OCI-LY7 (cell line): ENCODE measurements around the gene ITGA8. TPM values are rescaled to one million over a fixed set of nuclear protein-coding genes. Genes with fewer than 3 reads are reported as not detected.

Experiments
- Bru-seq: library from RNA; stranded (reverse); fragments of 400-500 nt; gene quantifications from one replicate; lab custom pipeline; 2021; lab: Mats Ljungman, UMichigan
- BruChase-seq, 2 experiments: library from RNA; stranded (reverse); fragments of 400-500 nt; gene quantifications; one replicate each; lab custom pipeline; 2021; lab: Mats Ljungman, UMichigan
- BruUV-seq: library from RNA; stranded (reverse); fragments of 400-500 nt; replicated peaks from 2 replicates; lab custom pipeline; 2021; lab: Mats Ljungman, UMichigan
- CTCF ChIA-PET: fragments of 300-600 bp; sonication (Branson Sonifier 250); formaldehyde crosslinking; loops from one replicate; lab custom pipeline; 2022; ENCODE audit warnings: antibody characterized with exemption; ENCODE audit not compliant: unreplicated experiment; lab: Charles Lee
- POLR2A ChIA-PET: fragments of 300-600 bp; sonication (Branson Sonifier 250); formaldehyde crosslinking; loops from one replicate; lab custom pipeline; 2022; ENCODE audit warnings: antibody characterized with exemption; lab: Charles Lee
- DNase-seq: peaks from one replicate; pipeline ENCODE4 v3.0.0-alpha.2; 2015; ENCODE audit warnings: low spot score
- H2AFZ ChIP-seq: fragments of 200-600 bp; sonication (generic), shearing (Covaris generic); 2 replicates; pipeline ENCODE4 v1.6.1; 2014; ENCODE audit warnings: mild to moderate bottlenecking, antibody characterized with exemption, low read length, moderate library complexity
- H3K27ac ChIP-seq: fragments of 200-600 bp; sonication (generic); 2 replicates; pipeline ENCODE4 v1.5.1; 2014; ENCODE audit warnings: mixed run types, low read depth, mild to moderate bottlenecking, moderate library complexity, low read length, inconsistent platforms; ENCODE audit not compliant: poor library complexity, severe bottlenecking
- H3K36me3 ChIP-seq: fragments of 200-600 bp; sonication (generic); 2 replicates; pipeline ENCODE4 v1.6.1; 2014; ENCODE audit warnings: mild to moderate bottlenecking, antibody characterized with exemption, low read length, moderate library complexity, mixed read lengths; ENCODE audit not compliant: insufficient read depth
- H3K4me1 ChIP-seq: fragments of 200-600 bp; sonication (generic); 2 replicates; pipeline ENCODE4 v1.5.1; 2014; ENCODE audit warnings: mild to moderate bottlenecking, low read length; ENCODE audit not compliant: insufficient read depth, poor library complexity, severe bottlenecking
- H3K4me2 ChIP-seq: fragments of 200-600 bp; sonication (generic); 2 replicates; pipeline ENCODE4 v1.6.1; 2014; ENCODE audit warnings: mild to moderate bottlenecking, low read length
- H3K4me3 ChIP-seq: fragments of 200-600 bp; sonication (generic); 2 replicates; pipeline ENCODE4 v1.5.1; 2014; ENCODE audit warnings: mild to moderate bottlenecking, low read depth, low read length; ENCODE audit not compliant: poor library complexity, severe bottlenecking
- H3K79me2 ChIP-seq: fragments of 200-600 bp; sonication (generic); 2 replicates; pipeline ENCODE4 v1.6.1; 2016; ENCODE audit warnings: low read depth, mild to moderate bottlenecking, low read length, moderate library complexity, mixed read lengths; ENCODE audit not compliant: insufficient read depth
- H3K9me2 ChIP-seq: fragments of 200-600 bp; sonication (generic); 2 replicates; pipeline ENCODE4 v1.6.1; 2016; ENCODE audit warnings: mild to moderate bottlenecking, low read length, mixed read lengths; ENCODE audit not compliant: insufficient read depth
- H3K9me3 ChIP-seq: fragments of 200-600 bp; sonication (generic); 2 replicates; pipeline ENCODE4 v1.6.1; 2014; ENCODE audit warnings: mild to moderate bottlenecking, mixed run types, low read length, mixed read lengths
- H4K20me1 ChIP-seq: fragments of 200-600 bp; sonication (generic); 2 replicates; pipeline ENCODE4 v1.6.1; 2014; ENCODE audit warnings: mild to moderate bottlenecking, antibody characterized with exemption, low read length, moderate library complexity, mixed read lengths; ENCODE audit not compliant: insufficient read depth
- EZH2phosphoT487 ChIP-seq: fragments of 200-600 bp; sonication (generic); IDR thresholded peaks from 2 replicates; pipeline ENCODE4 v1.6.1; 2018; ENCODE audit warnings: low read depth, borderline replicate concordance, mild to moderate bottlenecking, mixed run types, antibody characterized with exemption, low read length, moderate library complexity, mixed read lengths
- intact Hi-C: fragments of 100-400 bp; cut with micrococcal nuclease; formaldehyde crosslinking; loops from one replicate; pipeline ENCODE4 v1.10.0; 2022; ENCODE audit not compliant: unreplicated experiment
- long read RNA-seq: library from polyadenylated mRNA; stranded (forward); transcript quantifications from one replicate; pipeline ENCODE4 v2.0.0, GENCODE V29; 2022
- total RNA-seq, 2 experiments: library from RNA; depleted of rRNA in 1 of 2; stranded (reverse); fragments of >200 nt in 1 of 2; shearing (Covaris generic) in 1 of 2; gene quantifications; 2 replicates each; pipeline ENCODE4 v1.2.3, GENCODE V29; 2014 to 2022
- TF ChIP-seq, protein P1 (sequence below): fragments of 200-600 bp; sonication (generic); conservative IDR thresholded peaks from 2 replicates; pipeline ENCODE4 v1.5.1; 2014; ENCODE audit warnings: mild to moderate bottlenecking, antibody characterized with exemption, low read length, moderate library complexity, mixed read lengths

The ITGA8 gene
- total RNA-seq (2014; rRNA removed; shearing (Covaris generic)), result not detected in 2 replicates
- not detected in 2 replicates for total RNA-seq (2022)
- percentile 1 among the genes with signal in this experiment for Bru-seq, nascent RNA
- BruChase-seq, experiment 1, labeled RNA remaining after a 6-hour chase, result percentile 0 among the genes with signal in this experiment
- not detected for BruChase-seq, experiment 2, labeled RNA remaining after a 2-hour chase
- long read RNA-seq, result 0 reads

DNA sequence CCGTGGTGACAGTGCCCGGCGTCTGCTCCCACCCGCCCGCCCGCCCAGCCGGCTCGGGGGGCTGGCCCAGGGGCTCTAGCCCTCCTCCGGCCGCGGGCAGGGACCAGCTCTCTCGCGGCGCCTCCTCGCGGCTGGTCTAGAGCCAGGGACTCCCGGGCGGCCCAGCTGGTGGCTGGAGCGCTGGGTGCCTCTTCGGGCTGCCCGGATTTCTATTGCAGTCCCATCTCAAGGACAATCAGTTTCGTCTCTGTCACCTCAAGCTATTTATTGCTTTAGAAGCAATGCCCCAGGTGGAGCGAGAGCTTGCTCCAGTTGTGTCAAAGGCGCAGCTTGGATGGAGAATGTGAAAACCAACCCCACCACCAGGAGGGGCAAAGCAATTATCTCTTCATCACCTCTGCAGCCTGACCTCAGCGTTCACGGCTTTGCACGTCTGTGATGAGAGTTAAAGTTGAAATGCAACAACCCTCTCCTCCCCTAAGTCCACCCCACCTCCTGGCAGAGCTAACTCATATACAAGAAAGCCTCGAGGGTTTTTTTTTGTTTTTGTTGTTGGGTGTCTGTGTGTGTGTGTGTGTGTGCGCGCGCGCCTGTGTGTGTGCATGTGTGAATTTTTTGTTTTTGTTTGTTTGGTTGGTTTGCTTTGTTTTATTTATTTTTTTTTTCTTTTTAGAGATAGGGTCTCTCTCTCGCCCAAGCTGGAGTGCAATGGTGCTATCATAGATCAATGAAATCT, at the start of gene ITGA8:
Gene ITGA8, minus strand, starts transcription at position 24 of the 736 bp plus-strand sequence. CDS start 151 bp downstream, outside the sequence.
- Histone ChIP-seq H3K4me3 (no peak within 1 kb of the TSS), H3K36me3 (no peaks in the 10 kb centered on the region), H3K9me2 (no peaks in the 10 kb centered on the region), H3K4me1 (no peaks in the 10 kb centered on the region), H2AFZ (no peak within 1 kb of the TSS), H4K20me1 (no peaks in the 10 kb centered on the region), H3K79me2 (no peaks in the 10 kb centered on the region), H3K4me2 (no peak within 1 kb of the TSS), H3K27ac (no peak within 1 kb of the TSS), H3K9me3 (no peaks in the 10 kb centered on the region)
- no TSS peak for BruUV-seq
- intact Hi-C loops, result loop anchor here (10.0 kb wide), 1 partner anchor 285 kb away; no protein-coding TSS in a partner anchor
- DNase-seq, result no peak
- ChIA-PET CTCF (no interaction called here), POLR2A (interaction anchor here (0.7 kb wide), 1 partner anchor 889 kb away, joined by 3 read pairs; no protein-coding TSS in a partner anchor)
- TF ChIP-seq, protein P1, sequence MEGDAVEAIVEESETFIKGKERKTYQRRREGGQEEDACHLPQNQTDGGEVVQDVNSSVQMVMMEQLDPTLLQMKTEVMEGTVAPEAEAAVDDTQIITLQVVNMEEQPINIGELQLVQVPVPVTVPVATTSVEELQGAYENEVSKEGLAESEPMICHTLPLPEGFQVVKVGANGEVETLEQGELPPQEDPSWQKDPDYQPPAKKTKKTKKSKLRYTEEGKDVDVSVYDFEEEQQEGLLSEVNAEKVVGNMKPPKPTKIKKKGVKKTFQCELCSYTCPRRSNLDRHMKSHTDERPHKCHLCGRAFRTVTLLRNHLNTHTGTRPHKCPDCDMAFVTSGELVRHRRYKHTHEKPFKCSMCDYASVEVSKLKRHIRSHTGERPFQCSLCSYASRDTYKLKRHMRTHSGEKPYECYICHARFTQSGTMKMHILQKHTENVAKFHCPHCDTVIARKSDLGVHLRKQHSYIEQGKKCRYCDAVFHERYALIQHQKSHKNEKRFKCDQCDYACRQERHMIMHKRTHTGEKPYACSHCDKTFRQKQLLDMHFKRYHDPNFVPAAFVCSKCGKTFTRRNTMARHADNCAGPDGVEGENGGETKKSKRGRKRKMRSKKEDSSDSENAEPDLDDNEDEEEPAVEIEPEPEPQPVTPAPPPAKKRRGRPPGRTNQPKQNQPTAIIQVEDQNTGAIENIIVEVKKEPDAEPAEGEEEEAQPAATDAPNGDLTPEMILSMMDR, result no peak
- TF ChIP-seq EZH2phosphoT487, result no peak

DNA sequence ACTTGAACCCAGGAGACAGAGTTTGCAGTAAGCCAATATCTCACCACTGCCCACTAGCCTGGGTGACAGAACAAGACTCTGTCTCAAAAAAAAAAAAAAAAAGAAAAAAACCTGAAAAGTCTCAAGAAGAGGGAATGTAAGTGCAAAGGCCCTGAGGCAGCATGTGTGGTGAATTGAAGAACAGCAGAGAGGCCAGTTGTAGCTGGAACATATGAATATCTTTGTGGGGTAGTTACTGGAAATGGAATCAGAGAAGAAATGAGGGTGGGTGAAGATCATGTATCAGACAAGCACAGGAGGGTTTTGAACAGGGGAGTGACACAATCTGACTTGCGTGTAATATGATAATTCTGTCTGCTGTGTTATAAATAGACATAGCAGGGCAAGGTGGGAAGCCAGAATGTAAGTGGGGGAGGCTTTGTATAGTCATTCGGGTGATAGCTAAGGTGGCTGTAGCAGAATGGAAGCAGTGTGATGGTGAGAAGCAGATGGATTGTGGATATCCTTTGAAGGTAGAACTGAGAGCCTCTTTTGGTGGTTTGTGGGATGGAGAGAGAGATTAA, 45.3 kb upstream of the ITGA8 start:
- Histone ChIP-seq H3K27ac (no peak overlapping the region), H3K4me3 (no peak overlapping the region), H3K9me2 (no peaks in the 10 kb centered on the region), H3K36me3 (no peaks in the 10 kb centered on the region), H2AFZ (no peak overlapping the region), H3K9me3 (no peaks in the 10 kb centered on the region), H4K20me1 (no peaks in the 10 kb centered on the region), H3K79me2 (no peaks in the 10 kb centered on the region), H3K4me2 (no peak overlapping the region), H3K4me1 (no peaks in the 10 kb centered on the region)
- ChIA-PET POLR2A (interaction anchor here (0.6 to 0.7 kb wide), 2 partner anchors 75 to 146 kb away, joined by 3 to 4 read pairs; no protein-coding TSS in a partner anchor), CTCF (no interaction called here)
- TF ChIP-seq EZH2phosphoT487, result no peak
- TF ChIP-seq, protein P1, result no peak
- no TSS peak for BruUV-seq
- intact Hi-C loops, result loop anchor here (5.0 kb wide), 1 partner anchor 962 kb away; no protein-coding TSS in a partner anchor
- DNase-seq, result no peak
